Peyer's patch (tissue), 4 donors: ENCODE data around the gene DNASE1L3. TPM values are rescaled to one million over a fixed set of nuclear protein-coding genes. Genes with fewer than 3 reads are reported as not detected.
"Not testable (repeated sequence)": the region's sequence is repeated elsewhere in the genome, so short reads cannot be mapped to it uniquely, and the experiment has no call there.

Experiments used
- DNase-seq, 3 donors: peaks; one replicate each; pipeline ENCODE4 v3.0.0-alpha.2; 2017 to 2019
- H3K27ac ChIP-seq, 4 donors: fragments of 200-600 bp; sonication (generic); one replicate each; pipeline ENCODE4 v1.5.1; 2016 to 2019
- H3K27me3 ChIP-seq, 2 donors: fragments of 200-600 bp; sonication (generic); one replicate each; pipeline ENCODE4 v1.5.1; 2019
- H3K36me3 ChIP-seq, 3 donors: fragments of 200-600 bp; sonication (generic); one replicate each; pipeline ENCODE4 v1.5.1; 2016 to 2019
- H3K4me1 ChIP-seq, 4 donors: fragments of 200-600 bp; sonication (generic); one replicate each; pipeline ENCODE4 v1.5.1; 2016 to 2019
- H3K4me3 ChIP-seq, 4 donors: fragments of 200-600 bp; sonication (generic); 1 replicate in 3 of 4; 2 replicates in 1 of 4; pipeline ENCODE4 v1.5.1; 2016 to 2019; ENCODE audit warnings: mild to moderate bottlenecking in 1 of 4
- H3K9me3 ChIP-seq, 4 donors: fragments of 200-600 bp; sonication (generic); one replicate each; pipeline ENCODE4 v1.5.1; 2016 to 2019; ENCODE audit warnings: mild to moderate bottlenecking in 1 of 4
- POLR2A ChIP-seq, 2 donors: fragments of 450-650 bp; IDR thresholded peaks; one replicate each; pipeline ENCODE4 v1.5.1; 2017; ENCODE audit warnings: antibody characterized with exemption in 2 of 2, mild to moderate bottlenecking in 2 of 2, moderate library complexity in 2 of 2
- total RNA-seq, 4 donors: library from RNA; depleted of rRNA; stranded (reverse); fragments of >200 nt; gene quantifications; one replicate each; pipeline ENCODE4 v1.1.0, GENCODE V29; 2016
- TF ChIP-seq, protein P1 (sequence below), 6 experiments: fragments of 450-650 bp in 4 of 6; fragments of 200-600 bp in 2 of 6; sonication (generic) in 1 of 6; IDR thresholded peaks; one replicate each; pipeline ENCODE4 v1.5.1; 2017 to 2019; ENCODE audit warnings: antibody characterized with exemption in 6 of 6, mild to moderate bottlenecking in 3 of 6, moderate library complexity in 1 of 6

DNASE1L3 gene
- total RNA-seq, 4 donors from 2014 or later = 1.9 to 47.0 (median 3.9) TPM

DNA sequence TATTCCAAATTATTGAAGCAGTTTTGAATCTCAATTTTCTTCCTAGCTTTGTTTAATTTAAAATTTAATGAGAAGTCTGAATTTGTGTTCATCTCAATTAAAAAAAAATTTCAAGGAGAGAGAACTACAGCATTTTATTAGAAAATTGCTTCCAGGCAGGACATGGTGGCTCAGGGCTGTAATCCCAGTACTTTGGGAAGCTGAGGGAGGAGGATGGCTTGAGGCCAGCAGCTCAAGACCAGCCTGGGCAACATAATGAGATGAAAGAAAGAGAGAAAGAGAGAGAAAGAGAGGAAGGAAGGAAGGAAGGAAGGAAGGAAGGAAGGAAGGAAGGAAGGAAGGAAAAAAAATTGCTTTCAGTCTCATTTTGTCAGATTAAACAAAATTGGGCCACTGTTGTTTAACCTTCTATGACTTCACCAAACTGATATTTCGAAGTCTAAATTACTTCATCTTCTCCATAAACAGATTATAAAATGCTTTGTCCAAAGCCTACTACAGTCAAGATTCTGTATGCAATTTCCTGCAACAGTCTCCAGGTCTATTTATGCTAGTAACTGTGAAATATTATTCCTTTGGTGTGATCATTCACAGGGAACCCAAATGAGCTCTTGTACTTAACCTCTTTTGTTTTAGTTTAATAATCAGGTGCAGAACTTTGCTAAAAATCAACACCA lies 20.2 kb upstream of the DNASE1L3 start:
- DNase-seq = no peak
- TF ChIP-seq POLR2A (IDR thresholded peaks at IDR 0.05) = no peak
- TF ChIP-seq, protein P1, sequence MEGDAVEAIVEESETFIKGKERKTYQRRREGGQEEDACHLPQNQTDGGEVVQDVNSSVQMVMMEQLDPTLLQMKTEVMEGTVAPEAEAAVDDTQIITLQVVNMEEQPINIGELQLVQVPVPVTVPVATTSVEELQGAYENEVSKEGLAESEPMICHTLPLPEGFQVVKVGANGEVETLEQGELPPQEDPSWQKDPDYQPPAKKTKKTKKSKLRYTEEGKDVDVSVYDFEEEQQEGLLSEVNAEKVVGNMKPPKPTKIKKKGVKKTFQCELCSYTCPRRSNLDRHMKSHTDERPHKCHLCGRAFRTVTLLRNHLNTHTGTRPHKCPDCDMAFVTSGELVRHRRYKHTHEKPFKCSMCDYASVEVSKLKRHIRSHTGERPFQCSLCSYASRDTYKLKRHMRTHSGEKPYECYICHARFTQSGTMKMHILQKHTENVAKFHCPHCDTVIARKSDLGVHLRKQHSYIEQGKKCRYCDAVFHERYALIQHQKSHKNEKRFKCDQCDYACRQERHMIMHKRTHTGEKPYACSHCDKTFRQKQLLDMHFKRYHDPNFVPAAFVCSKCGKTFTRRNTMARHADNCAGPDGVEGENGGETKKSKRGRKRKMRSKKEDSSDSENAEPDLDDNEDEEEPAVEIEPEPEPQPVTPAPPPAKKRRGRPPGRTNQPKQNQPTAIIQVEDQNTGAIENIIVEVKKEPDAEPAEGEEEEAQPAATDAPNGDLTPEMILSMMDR (IDR thresholded peaks at IDR 0.05) = no peak
- no peaks in the 10 kb centered on the region for H3K36me3 ChIP-seq
- no peak overlapping the region for H3K27ac ChIP-seq
- H3K4me3 ChIP-seq = no peak overlapping the region
- H3K9me3 ChIP-seq = no peaks in the 10 kb centered on the region
- no peaks in the 10 kb centered on the region for H3K4me1 ChIP-seq
- no peaks in the 10 kb centered on the region for H3K27me3 ChIP-seq

- H3K4me1 ChIP-seq, H3K27me3 ChIP-seq, H3K9me3 ChIP-seq, H3K27ac ChIP-seq, H3K36me3 ChIP-seq, DNase-seq, H3K4me3 ChIP-seq: not testable (repeated sequence)
Measured at GRCh38 chr3:58227933-58228332, 17.2 kb upstream of the DNASE1L3 start.

- Histone ChIP-seq H3K27me3 (no peaks in the 10 kb centered on the region), H3K4me1 (no peaks in the 10 kb centered on the region), H3K4me3 (no peak overlapping the region), H3K36me3 (no peaks in the 10 kb centered on the region), H3K27ac (no peak overlapping the region), H3K9me3 (no peaks in the 10 kb centered on the region)
- DNase-seq = no peak
- TF ChIP-seq, protein P1 (IDR thresholded peaks at IDR 0.05) = no peak
- TF ChIP-seq POLR2A (IDR thresholded peaks at IDR 0.05) = no peak
Measured at GRCh38 chr3:58223855-58224254, 13.1 kb upstream of the DNASE1L3 start.

GRCh38 chr3:58222161-58222724 lies 11.5 kb upstream of the DNASE1L3 start:
- H3K9me3 ChIP-seq = no peaks in the 10 kb centered on the region
- no peak overlapping the region for H3K27ac ChIP-seq
- no peak for DNase-seq
- TF ChIP-seq, protein P1 (IDR thresholded peaks at IDR 0.05) = no peak
- TF ChIP-seq POLR2A (IDR thresholded peaks at IDR 0.05) = no peak
- H3K36me3 ChIP-seq = no peaks in the 10 kb centered on the region
- H3K4me1 ChIP-seq = peaks cover 0 to 4% (median 0%) of the 10 kb centered on the region in 4 donors
- no peaks in the 10 kb centered on the region for H3K27me3 ChIP-seq
- no peak overlapping the region for H3K4me3 ChIP-seq

DNA sequence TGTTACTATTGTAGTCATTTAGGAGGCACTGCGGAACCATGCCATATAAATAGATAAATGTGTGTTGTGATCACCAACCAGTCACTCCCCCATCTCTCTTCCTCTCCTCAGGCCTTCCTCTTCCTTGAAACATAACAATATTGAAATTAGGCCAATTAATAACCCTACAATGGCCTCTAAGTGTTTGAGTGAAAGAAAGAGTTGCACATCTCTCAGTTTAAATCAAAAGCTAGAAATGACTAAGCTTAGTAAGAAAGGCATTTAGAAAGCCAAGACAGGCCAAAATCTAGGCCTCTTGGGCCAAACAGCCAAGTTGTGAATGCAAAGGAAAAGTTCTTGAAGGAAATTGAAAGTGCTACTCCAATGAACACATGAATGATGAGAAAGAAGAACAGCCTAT lies 8.1 kb upstream of the DNASE1L3 start:
- Histone ChIP-seq H3K4me3 (no peak overlapping the region), H3K27me3 (no peaks in the 10 kb centered on the region), H3K27ac (no peak overlapping the region), H3K4me1 (peaks cover 0 to 9% (median 4%) of the 10 kb centered on the region in 4 donors), H3K36me3 (no peaks in the 10 kb centered on the region), H3K9me3 (no peaks in the 10 kb centered on the region)
- TF ChIP-seq, protein P1 (IDR thresholded peaks at IDR 0.05) = no peak
- no peak for TF ChIP-seq POLR2A (IDR thresholded peaks at IDR 0.05)
- no peak for DNase-seq

- no peaks in the 10 kb centered on the region for H3K9me3 ChIP-seq
- H3K27ac ChIP-seq = peak overlapping the region in 1 of 4 donors; percentile 49
- peaks cover 0 to 9% (median 4%) of the 10 kb centered on the region in 4 donors for H3K4me1 ChIP-seq
- no peak overlapping the region for H3K4me3 ChIP-seq
- TF ChIP-seq POLR2A (IDR thresholded peaks at IDR 0.05) = no peak
- TF ChIP-seq, protein P1 (IDR thresholded peaks at IDR 0.05) = peak; percentile 61 to 81 (median 78)
- DNase-seq = peak; percentile 61 to 84 (median 69)
- H3K36me3 ChIP-seq = no peaks in the 10 kb centered on the region
- no peaks in the 10 kb centered on the region for H3K27me3 ChIP-seq
Measured at GRCh38 chr3:58217209-58217811, 6.5 kb upstream of the DNASE1L3 start.
